Measurements from ENCODE around the gene KRI1. TPM values are rescaled to one million over a fixed set of nuclear protein-coding genes. Genes with fewer than 3 reads are reported as not detected.

Gene KRI1
- total RNA-seq (2022) (23.3 and 27.4 TPM in 2 replicates), Bru-seq, nascent RNA (percentile 60 among the genes with signal in this experiment), BruChase-seq, experiment 1, labeled RNA remaining after a 6-hour chase (percentile 60 among the genes with signal in this experiment), BruChase-seq, experiment 2, labeled RNA remaining after a 2-hour chase (percentile 61 among the genes with signal in this experiment)
- long read RNA-seq, transcript KRI1-201 (19 exons, 3,023 nt): major isoform, 21 of 37 reads
- long read RNA-seq, partial matches to known transcripts: 5 of 37 reads
- long read RNA-seq, other reads (novel, unspliced or antisense): 7 of 37 reads

- no peak for TF ChIP-seq CTCF (IDR thresholded peaks at IDR 0.05; ENCODE audit: unreplicated experiment)
- Mint-ChIP-seq H3K27me3 (ENCODE audit: insufficient read depth, unreplicated experiment) (no peaks in the 10 kb centered on the region), H3K9me3 (ENCODE audit: unreplicated experiment) (no peaks in the 10 kb centered on the region), H3K36me3 (ENCODE audit: insufficient read depth, unreplicated experiment) (peaks cover 19% of the 10 kb centered on the region), H3K4me1 (ENCODE audit: insufficient read depth, unreplicated experiment) (peaks cover 31% of the 10 kb centered on the region), H3K4me3 (ENCODE audit: unreplicated experiment) (peak within 1 kb of the TSS; percentile 96), H3K27ac (ENCODE audit: low read depth, unreplicated experiment) (peak within 1 kb of the TSS; percentile 94)
- intact Hi-C loops (cut with micrococcal nuclease): loop anchor here (5.0 kb wide), 1 partner anchor 143 kb away; the partner anchor contains the start of gene PDE4A
- BruUV-seq (replicated peaks): no TSS peak
- peak; percentile 98 for DNase-seq (ENCODE audit: unreplicated experiment)
- POLR2A ChIA-PET: interaction anchor here (0.7 to 5.4 kb wide), 10 partner anchors 10 to 278 kb away, joined by 3 to 23 read pairs (median 3); partner anchors contain the start of genes CDC37 and QTRT1
- CTCF ChIA-PET: interaction anchor here (0.8 kb wide), 1 partner anchor 16 kb away, joined by 4 read pairs; no protein-coding TSS in a partner anchor
Measured at GRCh38 chr19:10565567-10566407, at the start of gene KRI1. KRI1 (minus strand) TSS chr19:10566010; CDS start chr19:10565999, 11 bp downstream.

GRCh38 chr19:10612499-10613119 is 46.8 kb upstream of the KRI1 start:
- H3K9me3 Mint-ChIP-seq (ENCODE audit: unreplicated experiment): no peaks in the 10 kb centered on the region
- intact Hi-C loops (cut with micrococcal nuclease): no loop called here
- POLR2A ChIA-PET: no interaction called here
- CTCF ChIA-PET: interaction anchor here (0.5 to 1.8 kb wide), 2 partner anchors 31 to 204 kb away, joined by 4 to 11 read pairs; no protein-coding TSS in a partner anchor
- BruUV-seq (replicated peaks): no TSS peak
- H3K4me3 Mint-ChIP-seq (ENCODE audit: unreplicated experiment): no peak overlapping the region
- peaks cover 3% of the 10 kb centered on the region for H3K4me1 Mint-ChIP-seq (ENCODE audit: insufficient read depth, unreplicated experiment)
- no peak overlapping the region for H3K27ac Mint-ChIP-seq (ENCODE audit: low read depth, unreplicated experiment)
- no peak for DNase-seq (ENCODE audit: unreplicated experiment)
- no peaks in the 10 kb centered on the region for H3K36me3 Mint-ChIP-seq (ENCODE audit: insufficient read depth, unreplicated experiment)
- H3K27me3 Mint-ChIP-seq (ENCODE audit: insufficient read depth, unreplicated experiment): no peaks in the 10 kb centered on the region
- TF ChIP-seq CTCF (IDR thresholded peaks at IDR 0.05; ENCODE audit: unreplicated experiment): no peak

GRCh38 chr19:10611907-10612306 is 46.1 kb upstream of the KRI1 start:
- no peak for TF ChIP-seq CTCF (IDR thresholded peaks at IDR 0.05; ENCODE audit: unreplicated experiment)
- Mint-ChIP-seq H3K4me3 (ENCODE audit: unreplicated experiment) (no peak overlapping the region), H3K27me3 (ENCODE audit: insufficient read depth, unreplicated experiment) (no peaks in the 10 kb centered on the region), H3K27ac (ENCODE audit: low read depth, unreplicated experiment) (no peak overlapping the region), H3K36me3 (ENCODE audit: insufficient read depth, unreplicated experiment) (no peaks in the 10 kb centered on the region), H3K9me3 (ENCODE audit: unreplicated experiment) (no peaks in the 10 kb centered on the region), H3K4me1 (ENCODE audit: insufficient read depth, unreplicated experiment) (no peaks in the 10 kb centered on the region)
- CTCF ChIA-PET: interaction anchor here (0.5 to 1.8 kb wide), 4 partner anchors 26 to 203 kb away, joined by 3 to 11 read pairs (median 4); no protein-coding TSS in a partner anchor
- intact Hi-C loops (cut with micrococcal nuclease): no loop called here
- POLR2A ChIA-PET: no interaction called here
- DNase-seq (ENCODE audit: unreplicated experiment): no peak
- BruUV-seq (replicated peaks): no TSS peak
